ENCODE results near the gene NPVF.

The NPVF gene, protein sequence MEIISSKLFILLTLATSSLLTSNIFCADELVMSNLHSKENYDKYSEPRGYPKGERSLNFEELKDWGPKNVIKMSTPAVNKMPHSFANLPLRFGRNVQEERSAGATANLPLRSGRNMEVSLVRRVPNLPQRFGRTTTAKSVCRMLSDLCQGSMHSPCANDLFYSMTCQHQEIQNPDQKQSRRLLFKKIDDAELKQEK

GRCh38 chr7:25228386-25228785 lies at the start of gene NPVF:
Gene NPVF, minus strand, starts transcription at chr7:25228486. Its CDS starts 47 bp downstream, at chr7:25228439.
- DNase-seq: no peak

DNA sequence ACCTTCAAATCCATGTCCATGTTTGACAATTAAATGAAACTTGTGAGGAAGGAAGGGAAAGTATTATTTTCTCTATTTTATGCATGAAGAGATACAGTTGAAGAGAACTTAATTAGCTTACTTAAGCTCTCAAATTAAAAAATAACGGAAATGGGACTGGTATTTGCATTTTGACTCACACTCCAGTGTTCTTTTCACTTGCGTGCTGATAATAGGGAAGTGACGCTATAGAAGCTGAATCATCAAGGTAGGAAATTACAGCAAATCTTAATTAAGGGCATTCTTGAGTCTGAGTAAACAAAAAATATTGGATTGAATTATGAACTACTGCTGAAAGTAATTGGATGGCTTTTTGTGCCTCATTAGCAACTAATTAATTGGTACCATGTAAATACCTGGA lies 44.0 kb upstream of the NPVF start:
- DNase-seq: no peak

DNA sequence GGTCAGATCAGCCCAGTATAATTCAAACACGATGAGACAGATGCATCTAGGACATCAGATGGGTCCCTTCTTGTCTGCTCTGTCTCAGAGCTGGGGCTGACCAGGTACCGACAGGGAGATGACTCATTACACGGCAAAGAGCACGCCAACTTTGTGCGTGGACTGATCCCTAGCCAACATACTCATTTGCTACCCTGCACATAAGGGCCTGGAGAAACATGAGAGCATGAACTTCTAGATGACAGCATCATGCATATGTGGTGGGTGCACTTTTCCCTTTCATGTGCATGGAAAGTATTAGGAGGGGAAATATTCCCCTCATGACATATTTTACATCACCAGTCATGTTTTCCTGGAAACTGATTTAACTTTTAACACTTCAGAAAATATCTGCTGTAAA lies 35.1 kb upstream of the NPVF start:
- DNase-seq: no peak

DNA sequence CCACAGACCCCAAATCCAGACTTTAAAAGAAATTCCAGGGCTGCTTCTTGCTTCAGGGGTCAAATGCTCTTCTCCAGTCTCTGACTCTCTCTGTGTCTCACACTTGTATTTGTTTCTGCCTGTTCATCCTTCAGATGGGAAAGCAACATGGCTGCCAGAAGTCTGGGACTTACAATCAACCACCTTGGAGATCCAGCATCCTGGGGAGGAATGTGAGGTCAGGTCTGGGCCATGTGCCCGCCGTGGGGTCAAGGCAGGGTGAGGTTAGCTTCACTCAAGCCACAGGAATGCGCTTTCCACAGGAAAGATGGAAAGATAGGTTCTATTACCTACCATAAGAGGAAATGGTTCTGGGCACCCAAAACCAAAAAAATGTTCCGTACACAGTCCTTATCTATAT lies 34.3 kb upstream of the NPVF start:
- no peak for DNase-seq

DNA sequence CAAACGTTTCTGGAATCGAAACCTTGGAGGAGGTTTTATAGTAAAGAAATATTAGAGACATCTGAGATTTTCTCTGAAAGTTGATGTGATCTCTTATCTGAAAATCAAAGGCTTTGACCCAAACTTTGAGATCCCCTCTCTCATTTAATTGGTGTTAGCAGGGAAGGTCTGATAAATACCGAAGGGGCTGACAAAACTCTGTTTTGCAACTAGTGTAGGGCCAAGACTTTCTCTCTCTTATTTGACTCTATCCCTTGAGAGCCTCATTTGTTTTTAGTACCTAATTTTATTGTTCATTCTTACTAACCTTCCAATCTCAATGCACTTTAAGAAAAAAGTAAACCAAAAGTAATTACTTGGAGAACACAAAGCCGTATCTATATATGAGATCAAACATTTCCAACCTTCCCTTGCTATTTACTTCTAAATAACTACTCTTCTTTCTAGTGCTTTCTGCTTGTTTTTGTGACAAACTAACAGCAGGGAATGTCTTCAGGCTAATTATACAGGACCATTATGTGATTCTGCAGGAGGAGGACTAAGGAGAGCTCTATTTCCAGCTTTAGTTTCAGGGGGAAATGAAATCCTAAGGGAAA lies 33.4 kb upstream of the NPVF start:
- DNase-seq: no peak

DNA sequence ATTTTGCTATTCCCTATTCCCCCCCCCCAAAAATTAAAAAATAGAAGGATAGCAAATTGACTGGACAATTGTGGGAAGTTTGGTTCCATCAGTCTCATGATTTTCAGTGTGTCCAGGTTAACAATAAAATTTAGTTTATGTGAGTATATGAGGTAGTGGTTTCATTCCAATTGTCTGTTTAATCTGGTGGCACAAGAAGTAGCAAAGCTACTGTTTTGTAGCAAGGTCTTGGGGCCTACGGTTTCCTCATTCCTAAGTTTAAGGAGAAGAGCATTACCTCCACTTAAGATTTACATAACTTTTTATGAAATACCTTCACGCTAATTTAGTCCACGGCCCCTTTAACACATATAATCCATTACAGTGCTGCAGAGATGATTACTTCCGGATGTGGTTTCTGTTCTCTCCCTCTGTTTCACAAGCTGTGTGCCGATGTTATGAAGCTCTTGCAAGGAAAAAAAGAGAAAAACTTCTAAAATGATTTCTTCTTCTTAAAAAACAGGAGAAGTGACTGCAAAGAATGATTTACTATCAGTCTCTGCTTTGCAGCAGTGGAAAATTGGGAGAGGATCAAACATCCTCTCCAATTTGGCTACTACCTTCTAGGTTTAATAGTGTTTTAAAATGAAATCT lies 32.7 kb upstream of the NPVF start:
- DNase-seq: no peak

DNA sequence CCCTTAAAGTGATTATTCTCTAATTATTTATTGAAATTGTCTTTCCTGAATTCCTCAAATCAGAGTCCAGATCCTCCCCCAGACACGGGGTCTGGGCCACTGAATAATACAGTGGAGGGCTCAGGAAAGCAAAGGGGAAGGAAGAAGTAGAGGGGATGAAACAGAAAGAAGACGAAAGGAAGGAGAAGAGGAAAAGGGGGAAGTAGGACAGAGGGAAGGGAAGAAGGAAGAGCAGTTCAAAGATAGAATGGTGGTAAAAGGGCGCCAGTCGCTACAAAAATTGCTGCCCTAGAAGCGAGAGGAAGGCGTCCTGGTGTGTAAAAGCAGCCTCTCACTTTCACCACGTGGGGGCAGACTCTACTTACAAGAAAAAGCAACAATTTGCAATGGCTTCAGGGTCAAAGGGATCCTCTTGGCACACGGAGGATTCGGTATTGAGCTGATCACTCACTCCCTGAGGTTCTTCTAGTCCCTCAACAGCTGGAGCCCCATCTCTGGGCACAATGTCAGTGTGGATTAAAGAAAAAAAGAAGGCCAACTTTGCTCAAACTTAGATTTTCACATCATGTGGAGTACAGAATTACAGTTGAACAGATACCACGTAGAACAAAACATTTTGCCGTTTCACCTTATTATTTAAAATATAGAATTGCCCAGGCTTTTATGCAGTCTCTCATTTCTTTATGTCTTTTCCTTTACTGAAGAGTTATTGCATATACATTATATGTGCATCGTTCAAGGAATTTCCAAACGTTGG lies 31.4 kb upstream of the NPVF start:
- peak; percentile 49 for DNase-seq

DNA sequence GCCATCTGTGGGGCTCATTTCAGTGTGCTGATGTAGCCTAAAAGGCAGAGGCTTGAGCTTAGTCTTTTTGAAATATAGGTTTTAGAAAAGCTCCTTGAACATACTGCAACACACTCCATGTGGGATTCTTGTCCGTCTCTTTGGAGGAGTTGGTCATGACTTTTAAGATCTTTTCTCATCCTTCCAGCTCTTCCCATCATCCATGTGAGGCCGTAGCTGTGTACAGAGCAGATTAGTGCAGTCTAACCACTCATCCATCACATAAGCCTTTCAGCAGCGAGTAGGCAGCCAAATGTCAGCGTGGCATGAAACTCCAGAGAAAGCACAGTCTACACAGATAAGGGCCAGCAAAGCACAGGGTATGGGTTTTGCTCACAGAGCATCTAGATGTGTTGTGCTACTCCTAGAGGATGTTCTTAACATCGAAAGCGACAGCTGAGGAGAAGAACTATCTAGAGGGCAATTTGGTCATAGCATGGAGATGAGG lies 28.1 kb upstream of the NPVF start:
- DNase-seq: no peak

DNA sequence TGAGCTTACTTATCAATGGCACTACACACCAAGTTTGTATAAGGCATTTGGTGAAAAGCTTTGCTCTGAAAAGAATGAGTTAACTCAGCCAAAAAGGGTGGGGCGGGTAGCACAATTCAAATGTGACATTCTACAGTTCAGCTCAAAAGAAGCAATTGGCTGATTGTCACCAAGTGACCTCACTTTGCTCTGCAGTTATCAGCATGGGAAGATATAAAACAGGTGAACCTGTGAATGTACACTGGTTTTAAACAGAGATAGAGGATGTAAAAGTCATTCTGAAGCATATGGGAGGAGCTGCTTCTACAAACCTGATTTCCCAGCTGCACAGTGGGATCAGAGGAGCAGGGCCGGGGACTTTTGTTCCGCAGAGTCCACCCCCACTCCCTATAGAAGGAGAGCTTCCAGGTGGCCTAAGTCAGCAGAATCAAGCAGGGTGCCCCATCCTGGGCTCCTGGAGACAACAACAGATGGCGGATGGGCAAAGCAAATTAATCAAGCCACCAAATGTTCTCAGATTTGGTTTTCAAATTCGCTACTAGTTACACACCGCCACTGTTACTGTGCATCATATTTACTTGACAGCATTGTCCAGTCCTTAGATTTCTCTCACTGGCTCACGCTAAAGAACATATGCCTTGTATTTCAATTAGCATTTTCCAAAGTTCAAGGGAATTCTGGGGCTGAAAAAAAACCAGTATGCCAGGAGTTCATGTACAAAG lies 27.5 kb upstream of the NPVF start:
- DNase-seq: no peak

DNA sequence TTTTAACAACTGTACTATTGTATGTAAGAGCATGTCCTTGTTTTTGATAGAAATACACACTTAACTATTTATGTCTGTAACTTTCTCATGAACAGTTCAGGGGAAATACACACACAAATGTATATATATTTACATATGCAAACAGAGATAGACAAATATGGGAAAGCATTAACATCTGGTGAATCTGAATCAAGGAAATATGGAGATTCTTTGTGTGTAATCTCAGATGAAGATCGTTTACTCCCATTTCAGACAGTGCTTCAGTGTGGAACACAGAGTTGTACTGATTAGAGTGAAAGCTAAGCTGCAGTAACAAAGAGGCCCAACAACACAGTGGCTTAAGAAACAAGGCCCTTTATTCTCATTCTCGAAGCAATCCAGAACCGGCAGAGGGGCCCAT lies 26.3 kb upstream of the NPVF start:
- no peak for DNase-seq

DNA sequence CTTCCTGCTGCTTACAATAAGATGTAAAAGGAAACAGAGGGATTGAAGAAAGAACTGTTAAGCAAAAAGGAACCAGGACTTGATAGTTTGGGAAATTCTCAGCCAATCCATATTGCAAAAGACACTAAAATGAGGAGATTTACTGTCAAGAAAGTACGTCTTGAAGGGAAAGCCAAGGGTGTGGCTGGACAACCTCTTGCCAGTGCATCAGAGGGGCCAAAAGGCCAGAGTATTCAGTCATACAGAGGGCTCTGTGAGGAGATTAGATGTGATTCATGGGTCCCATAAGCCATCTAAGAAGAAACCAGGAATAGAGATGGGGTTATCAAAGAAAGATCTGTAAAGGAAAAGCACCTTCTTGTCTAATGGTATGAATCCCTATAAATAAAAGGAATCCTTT lies 25.4 kb upstream of the NPVF start:
- DNase-seq: no peak

DNA sequence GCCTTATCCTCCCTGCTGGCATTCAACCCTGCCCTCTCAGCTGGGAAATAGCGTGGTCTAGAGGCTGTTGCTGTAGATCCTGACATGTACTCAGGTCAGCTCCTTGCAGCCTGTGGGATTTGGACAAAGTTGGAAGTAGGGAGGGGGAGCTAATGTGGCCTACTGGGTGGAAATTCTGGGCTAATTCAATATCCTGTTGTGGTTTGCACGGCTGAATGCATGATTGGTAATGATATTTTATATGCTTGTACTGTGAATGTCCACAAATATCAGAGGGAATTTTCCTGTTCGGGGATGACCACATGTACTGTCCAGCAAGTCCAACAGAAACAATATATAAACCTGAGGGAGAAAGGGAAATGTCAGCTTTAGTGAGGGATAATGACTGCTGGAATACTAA lies 22.1 kb upstream of the NPVF start:
- no peak for DNase-seq

GRCh38 chr7:25249772-25250171 lies 21.5 kb upstream of the NPVF start:
- DNase-seq: no peak

DNA sequence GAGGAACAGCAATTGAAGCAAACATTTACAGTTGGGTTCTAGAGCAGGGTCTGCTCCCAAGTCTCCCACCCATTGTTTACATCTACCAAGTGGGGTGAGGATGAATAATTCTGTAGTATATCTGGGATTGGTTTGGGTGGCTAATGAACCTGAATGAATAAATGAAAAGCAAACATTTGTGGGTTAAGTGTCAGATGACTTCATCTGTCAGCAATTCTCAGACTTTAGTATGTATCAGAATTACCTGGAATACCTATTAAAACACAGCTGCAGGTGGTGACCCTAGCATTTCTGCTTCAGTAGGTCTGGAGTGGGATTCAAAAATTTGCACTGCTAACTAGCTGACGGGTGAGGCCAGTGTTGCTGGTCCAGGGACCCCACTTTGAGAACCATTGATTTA lies 18.0 kb upstream of the NPVF start:
- DNase-seq: no peak

DNA sequence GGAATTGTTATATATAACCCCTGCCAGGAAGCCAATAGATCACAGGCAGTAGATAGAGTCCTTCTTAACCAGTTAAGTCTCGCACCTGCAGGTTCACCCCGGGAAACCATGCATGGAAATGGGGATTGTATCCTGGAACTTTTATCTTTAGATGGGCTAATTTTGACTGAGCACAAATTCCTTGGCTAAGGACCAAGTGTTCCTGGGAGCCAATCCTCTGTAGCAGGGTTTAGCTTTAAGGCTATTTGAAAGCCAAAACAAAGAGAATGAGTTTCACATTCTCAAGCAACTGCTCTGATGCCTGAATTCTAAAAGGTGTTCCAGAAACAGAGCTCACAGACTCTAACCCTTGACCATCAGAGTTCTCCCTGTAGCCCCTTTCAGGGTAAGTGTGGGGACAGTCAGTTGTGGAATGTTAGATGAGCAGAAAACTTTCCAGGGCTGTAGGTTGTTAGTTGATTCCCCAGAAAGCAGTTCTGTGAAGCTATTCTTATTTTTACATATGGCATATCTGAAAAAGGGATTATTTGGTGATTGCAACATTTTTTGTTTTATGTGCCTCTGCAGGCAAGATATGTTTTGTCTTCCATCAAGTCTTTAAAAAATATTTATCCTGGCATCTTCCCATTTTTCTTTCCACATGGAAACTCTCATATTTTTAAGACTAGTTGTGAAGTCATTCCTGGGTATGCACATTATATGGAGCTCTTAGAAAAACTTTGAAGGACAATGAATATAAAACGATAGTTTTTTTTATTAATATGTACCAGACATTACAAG lies 16.2 kb upstream of the NPVF start:
- DNase-seq: no peak

- DNase-seq: no peak
Observed at GRCh38 chr7:25242678-25243077, 14.4 kb upstream of the NPVF start.

DNA sequence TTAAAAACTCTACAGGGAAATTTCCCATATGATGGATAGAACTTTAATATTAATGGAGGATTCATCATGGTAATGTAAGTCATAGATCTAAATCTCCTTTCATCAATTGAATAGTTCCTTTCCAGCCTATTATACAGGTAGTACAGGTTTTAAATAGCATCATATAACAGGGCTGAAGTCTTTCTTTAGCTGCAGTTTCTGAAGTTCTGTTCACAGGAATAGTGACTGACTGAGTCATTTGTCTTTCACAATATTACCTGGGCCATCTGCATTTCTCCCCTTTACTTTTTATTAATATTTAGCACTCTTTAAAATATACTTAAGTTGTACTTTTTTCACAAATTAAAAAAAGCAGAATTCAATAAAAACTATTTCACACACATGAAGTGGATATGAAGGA lies 12.6 kb upstream of the NPVF start:
- no peak for DNase-seq

DNA sequence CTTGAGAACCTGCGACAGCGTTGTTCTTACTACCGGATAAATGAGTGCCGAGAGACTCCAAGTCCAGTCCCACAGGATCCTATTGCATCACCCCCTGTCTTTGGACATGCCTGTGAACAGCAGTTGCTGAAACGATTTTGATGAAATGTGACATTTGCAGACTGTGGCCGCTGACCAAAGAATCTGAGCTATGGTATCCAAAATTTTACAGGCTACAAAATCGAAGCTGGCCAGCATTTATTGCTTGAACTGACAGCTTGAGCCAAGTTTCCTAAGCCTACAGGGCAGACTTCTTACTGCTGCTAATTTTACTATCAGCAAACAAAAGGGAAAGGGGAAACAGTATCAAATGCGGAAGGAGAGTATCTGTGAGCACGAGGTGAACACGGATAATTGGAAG lies 12.1 kb upstream of the NPVF start:
- no peak for DNase-seq

DNA sequence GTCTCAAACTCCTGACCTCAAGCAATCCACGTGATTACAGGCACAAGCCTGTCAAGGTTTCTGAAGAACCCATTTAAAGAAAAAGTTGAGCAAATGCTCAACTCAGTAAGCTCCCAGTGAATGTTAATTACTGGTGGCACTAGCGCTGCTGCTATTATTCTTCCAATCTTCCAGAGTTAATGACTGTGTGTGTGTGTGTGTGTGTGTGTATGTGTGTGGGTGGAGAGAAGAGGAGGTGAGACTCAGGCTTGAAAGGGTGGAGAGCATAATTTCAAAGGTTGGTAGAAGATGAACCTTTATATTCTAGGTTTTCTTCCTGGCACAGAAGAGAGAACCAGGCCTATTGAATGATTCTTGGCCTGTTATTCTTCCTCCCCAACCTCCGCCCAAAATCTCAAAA lies 11.6 kb upstream of the NPVF start:
- no peak for DNase-seq

- no peak for DNase-seq
Observed at GRCh38 chr7:25238066-25238725, 9.9 kb upstream of the NPVF start.

- DNase-seq: no peak
Observed at GRCh38 chr7:25235471-25235870, 7.2 kb upstream of the NPVF start.

GRCh38 chr7:25234336-25234735 lies 6.0 kb upstream of the NPVF start:
- no peak for DNase-seq
